Measurements from ENCODE around the gene SETD1B.
A peak's percentile ranks its signal among the peaks of the same experiment; 100 is the strongest.

- TF ChIP-seq POLR2AphosphoS5 (IDR thresholded peaks at IDR 0.05): peak in 2 of 3 donors; percentile 29 to 60
- no peak for TF ChIP-seq CTCF (IDR thresholded peaks at IDR 0.05)
Observed at GRCh38 chr12:121858662-121859572, 55.1 kb downstream of the SETD1B start, which contains the start of gene HPD.
